Parathyroid adenoma (tissue), 2 donors: ENCODE data around the gene ADAMTSL1.

Source experiments
- H2AFZ ChIP-seq: fragments of 300-600 bp; sonication (generic); one replicate; pipeline ENCODE4 v1.7.0; 2017; ENCODE audit warnings: antibody characterized with exemption, mild to moderate bottlenecking
- H3K27ac ChIP-seq: fragments of 300-600 bp; sonication (generic); one replicate; pipeline ENCODE4 v1.7.0; 2017
- H3K27me3 ChIP-seq: fragments of 300-600 bp; sonication (generic); one replicate; pipeline ENCODE4 v1.7.0; 2017; ENCODE audit warnings: low read length; ENCODE audit not compliant: control insufficient read depth, insufficient read depth
- H3K36me3 ChIP-seq: fragments of 300-600 bp; sonication (generic); one replicate; pipeline ENCODE4 v1.7.0; 2017; ENCODE audit warnings: low read length; ENCODE audit not compliant: control insufficient read depth, insufficient read depth
- H3K4me1 ChIP-seq: fragments of 300-600 bp; sonication (generic); one replicate; pipeline ENCODE4 v1.7.0; 2017; ENCODE audit warnings: control low read depth
- H3K4me2 ChIP-seq: fragments of 300-600 bp; sonication (generic); one replicate; pipeline ENCODE4 v1.7.0; 2017; ENCODE audit warnings: low read length
- H3K4me3 ChIP-seq: fragments of 300-600 bp; sonication (generic); one replicate; pipeline ENCODE4 v1.7.0; 2017; ENCODE audit warnings: low read depth, low read length
- H3K79me2 ChIP-seq: fragments of 300-600 bp; sonication (generic); one replicate; pipeline ENCODE4 v1.7.0; 2017; ENCODE audit warnings: control low read depth
- H3K9ac ChIP-seq: fragments of 300-600 bp; sonication (generic); one replicate; pipeline ENCODE4 v1.7.0; 2017; ENCODE audit warnings: mild to moderate bottlenecking
- H3K9me3 ChIP-seq: fragments of 300-600 bp; sonication (generic); one replicate; pipeline ENCODE4 v1.7.0; 2017; ENCODE audit warnings: low read length; ENCODE audit not compliant: control insufficient read depth
- CTCF ChIP-seq: fragments of 300-600 bp; sonication (generic); IDR thresholded peaks from one replicate; pipeline ENCODE4 v1.7.0; 2017; ENCODE audit warnings: antibody characterized with exemption, mild to moderate bottlenecking
- donor health status: primary hyperparathyroidism.

ADAMTSL1 gene

DNA sequence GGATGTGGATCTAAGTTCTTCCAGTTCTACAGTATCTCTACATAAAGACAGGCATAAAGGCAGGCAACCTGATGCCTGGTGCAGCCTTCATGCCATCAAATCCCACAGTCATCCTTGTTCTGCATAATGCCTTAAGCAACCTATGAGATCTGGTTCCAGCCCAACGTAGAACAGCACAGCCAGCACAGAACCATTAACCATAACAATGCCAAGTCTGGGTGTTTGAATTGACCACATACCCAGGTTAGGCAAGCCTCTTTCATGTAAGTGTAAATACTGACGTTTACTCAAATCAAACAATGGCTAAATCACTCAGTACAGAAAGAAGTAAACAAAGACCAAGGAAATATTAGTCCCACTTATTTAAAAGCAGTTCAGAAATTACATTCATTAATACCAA, 195.0 kb downstream of the ADAMTSL1 start:
- H3K36me3 ChIP-seq: no peaks in the 10 kb centered on the region
- H3K79me2 ChIP-seq: no peaks in the 10 kb centered on the region
- no peaks in the 10 kb centered on the region for H3K9me3 ChIP-seq
- no peak for TF ChIP-seq CTCF
- H3K9ac ChIP-seq: no peak overlapping the region
- no peak overlapping the region for H2AFZ ChIP-seq
- peaks cover 4% of the 10 kb centered on the region for H3K4me1 ChIP-seq
- H3K27ac ChIP-seq: no peak overlapping the region
- no peaks in the 10 kb centered on the region for H3K27me3 ChIP-seq
- H3K4me2 ChIP-seq: no peak overlapping the region
- H3K4me3 ChIP-seq: no peak overlapping the region

DNA sequence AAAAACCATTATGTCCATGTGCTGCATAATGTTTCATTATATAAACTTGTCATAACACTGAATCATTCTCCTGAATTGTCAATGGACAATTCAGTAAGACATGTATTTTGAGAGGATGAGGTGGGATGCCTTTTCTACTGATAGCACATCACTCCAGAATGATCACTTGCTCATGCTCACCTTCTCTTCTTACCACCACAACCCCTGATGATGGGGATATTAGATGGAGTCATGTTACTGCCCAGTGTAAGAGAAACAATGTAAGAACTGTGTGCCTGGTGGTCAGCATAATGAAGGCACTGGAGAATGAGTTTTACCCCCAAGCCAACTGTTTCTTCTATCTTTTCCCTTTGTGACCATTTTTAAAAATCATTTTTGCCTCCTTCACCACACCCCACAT, 198.8 kb downstream of the ADAMTSL1 start:
- Histone ChIP-seq H3K4me2 (no peak overlapping the region), H3K27ac (no peak overlapping the region), H3K27me3 (no peaks in the 10 kb centered on the region), H2AFZ (no peak overlapping the region), H3K9ac (no peak overlapping the region), H3K4me3 (no peak overlapping the region), H3K79me2 (no peaks in the 10 kb centered on the region), H3K4me1 (no peaks in the 10 kb centered on the region), H3K36me3 (no peaks in the 10 kb centered on the region), H3K9me3 (no peaks in the 10 kb centered on the region)
- TF ChIP-seq CTCF: no peak

- no peaks in the 10 kb centered on the region for H3K36me3 ChIP-seq
- H3K4me3 ChIP-seq: no peak overlapping the region
- no peaks in the 10 kb centered on the region for H3K4me1 ChIP-seq
- H2AFZ ChIP-seq: no peak overlapping the region
- no peaks in the 10 kb centered on the region for H3K79me2 ChIP-seq
- H3K9me3 ChIP-seq: no peaks in the 10 kb centered on the region
- no peak overlapping the region for H3K4me2 ChIP-seq
- no peak for TF ChIP-seq CTCF
- H3K27ac ChIP-seq: no peak overlapping the region
- no peaks in the 10 kb centered on the region for H3K27me3 ChIP-seq
- no peak overlapping the region for H3K9ac ChIP-seq
Measured at GRCh38 chr9:18673179-18673578, 199.2 kb downstream of the ADAMTSL1 start.

DNA sequence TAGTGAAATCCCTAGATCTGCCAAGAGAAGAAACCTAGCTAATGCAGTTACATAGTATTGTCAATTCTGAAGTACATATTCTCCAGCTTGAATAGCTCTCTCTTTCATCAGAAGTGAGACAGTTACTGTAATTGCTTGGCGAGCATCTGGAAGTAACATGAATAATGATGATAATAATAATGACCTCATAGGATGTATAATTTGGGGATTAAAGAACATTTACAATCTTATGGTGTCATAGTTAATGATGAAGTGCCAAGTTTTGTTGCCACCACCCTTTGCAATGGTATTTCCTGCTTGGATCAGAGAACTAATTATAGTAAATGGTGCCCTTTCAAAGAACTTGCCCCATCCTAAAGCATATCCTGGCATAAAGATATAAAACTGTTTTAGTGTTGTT, 201.4 kb downstream of the ADAMTSL1 start:
- Histone ChIP-seq H2AFZ (no peak overlapping the region), H3K9ac (no peak overlapping the region), H3K4me3 (no peak overlapping the region), H3K79me2 (no peaks in the 10 kb centered on the region), H3K9me3 (no peaks in the 10 kb centered on the region), H3K27ac (no peak overlapping the region), H3K4me2 (no peak overlapping the region), H3K36me3 (no peaks in the 10 kb centered on the region), H3K27me3 (no peaks in the 10 kb centered on the region), H3K4me1 (peaks cover 2% of the 10 kb centered on the region)
- TF ChIP-seq CTCF: no peak

DNA sequence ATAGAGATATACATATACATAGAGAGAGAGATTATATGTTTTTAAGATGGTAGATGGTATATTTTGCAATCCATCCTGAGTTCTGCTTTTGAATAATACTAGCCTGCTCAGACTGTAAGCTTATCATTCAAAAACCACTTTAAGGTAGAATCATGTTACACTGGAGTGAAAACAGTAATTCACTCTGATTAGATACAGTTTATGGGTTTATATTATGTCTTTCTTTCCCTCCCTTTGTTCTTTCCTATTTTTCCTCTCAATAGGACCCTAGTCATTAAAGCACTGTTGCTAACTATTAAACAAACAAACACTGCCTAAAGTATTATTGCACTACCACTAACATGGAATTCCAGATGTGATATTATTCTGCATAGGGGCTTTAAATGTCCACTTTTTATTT, 202.0 kb downstream of the ADAMTSL1 start:
- TF ChIP-seq CTCF: no peak
- H3K9ac ChIP-seq: no peak overlapping the region
- no peak overlapping the region for H3K4me2 ChIP-seq
- no peaks in the 10 kb centered on the region for H3K9me3 ChIP-seq
- no peak overlapping the region for H3K27ac ChIP-seq
- H3K4me3 ChIP-seq: no peak overlapping the region
- no peaks in the 10 kb centered on the region for H3K79me2 ChIP-seq
- no peaks in the 10 kb centered on the region for H3K27me3 ChIP-seq
- peaks cover 2% of the 10 kb centered on the region for H3K4me1 ChIP-seq
- no peaks in the 10 kb centered on the region for H3K36me3 ChIP-seq
- H2AFZ ChIP-seq: no peak overlapping the region
